Medulla oblongata (tissue), 1 donor: ENCODE results near the gene CEP83.

ENCODE experiments used
- DNase-seq: peaks from one replicate; pipeline ENCODE4 v3.0.0-alpha.2; 2015; ENCODE audit errors: extremely low spot score

Gene CEP83

DNA sequence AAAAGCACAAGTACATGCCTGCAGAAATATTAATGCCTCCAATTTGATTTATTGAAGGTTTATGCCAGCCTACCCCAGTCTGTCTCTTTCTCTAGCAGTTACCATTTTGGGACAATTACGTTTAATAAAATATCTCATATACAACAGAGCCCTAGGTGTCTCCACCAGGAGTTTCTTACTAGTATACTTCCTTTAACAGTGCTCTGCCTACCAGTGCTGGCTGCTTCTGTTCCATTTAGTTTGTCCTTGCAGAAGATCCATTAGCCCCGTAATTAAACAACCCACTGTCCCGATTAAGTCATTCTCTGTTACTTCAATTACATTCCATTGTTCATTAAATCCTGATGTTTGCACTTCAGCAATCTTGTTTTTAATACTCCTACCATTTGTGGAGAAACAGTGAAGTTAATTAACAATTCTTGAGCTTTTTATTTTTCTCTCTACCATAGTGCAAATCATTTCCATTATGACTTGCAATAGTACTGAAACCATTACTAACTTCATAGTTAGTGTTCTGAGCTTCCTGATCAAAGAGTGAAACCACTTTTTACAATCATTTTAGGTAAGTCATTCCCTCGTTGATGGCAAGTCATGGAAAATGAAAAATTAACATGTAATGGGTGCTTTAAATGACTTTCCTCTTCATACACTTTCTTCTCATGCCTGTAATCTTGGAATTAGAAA lies 190.2 kb downstream of the CEP83 start:
- no peak for DNase-seq

DNA sequence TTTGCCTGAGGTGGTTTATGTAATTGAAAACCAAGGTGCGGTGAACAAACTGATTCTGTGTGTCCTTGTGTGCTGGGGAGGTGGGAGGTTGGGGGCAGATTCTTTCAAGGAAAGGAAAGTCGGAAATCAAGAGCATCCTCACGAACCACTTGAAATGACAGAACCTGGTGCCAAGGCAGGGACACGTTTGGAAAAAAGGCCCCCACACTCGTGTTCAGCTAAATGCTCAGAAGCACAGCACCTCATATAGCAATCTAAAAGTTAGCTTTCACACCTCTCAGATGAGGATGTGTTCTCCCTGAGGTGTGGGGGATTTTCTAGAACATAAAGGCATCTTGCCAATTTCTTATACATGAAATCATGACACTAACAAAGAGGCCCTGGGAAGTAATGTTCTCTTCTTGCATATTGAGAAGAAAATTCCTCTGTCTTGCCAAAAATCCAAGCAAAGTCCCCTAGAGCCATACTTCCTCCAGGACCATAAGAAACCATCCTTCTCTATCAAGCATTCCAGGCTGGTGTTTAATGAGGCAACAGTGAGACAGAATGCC lies 191.7 kb downstream of the CEP83 start:
- no peak for DNase-seq

DNA sequence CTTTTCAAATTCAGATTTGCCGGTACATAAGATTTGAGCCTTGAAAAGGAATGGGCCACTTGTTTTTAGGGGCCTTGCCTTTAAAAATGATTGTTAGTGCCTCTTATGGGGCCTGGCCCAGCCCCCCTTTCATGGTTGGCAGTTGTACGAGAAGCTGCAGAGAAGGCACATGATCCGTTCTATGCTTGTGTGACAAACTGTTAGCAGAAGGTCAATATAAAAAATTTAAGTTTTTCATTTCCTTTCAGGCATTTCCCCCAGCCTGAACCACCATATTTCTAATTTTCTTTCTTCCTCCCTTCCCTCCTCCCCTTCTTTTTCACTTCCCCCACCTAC lies 192.2 kb downstream of the CEP83 start:
- no peak for DNase-seq

DNA sequence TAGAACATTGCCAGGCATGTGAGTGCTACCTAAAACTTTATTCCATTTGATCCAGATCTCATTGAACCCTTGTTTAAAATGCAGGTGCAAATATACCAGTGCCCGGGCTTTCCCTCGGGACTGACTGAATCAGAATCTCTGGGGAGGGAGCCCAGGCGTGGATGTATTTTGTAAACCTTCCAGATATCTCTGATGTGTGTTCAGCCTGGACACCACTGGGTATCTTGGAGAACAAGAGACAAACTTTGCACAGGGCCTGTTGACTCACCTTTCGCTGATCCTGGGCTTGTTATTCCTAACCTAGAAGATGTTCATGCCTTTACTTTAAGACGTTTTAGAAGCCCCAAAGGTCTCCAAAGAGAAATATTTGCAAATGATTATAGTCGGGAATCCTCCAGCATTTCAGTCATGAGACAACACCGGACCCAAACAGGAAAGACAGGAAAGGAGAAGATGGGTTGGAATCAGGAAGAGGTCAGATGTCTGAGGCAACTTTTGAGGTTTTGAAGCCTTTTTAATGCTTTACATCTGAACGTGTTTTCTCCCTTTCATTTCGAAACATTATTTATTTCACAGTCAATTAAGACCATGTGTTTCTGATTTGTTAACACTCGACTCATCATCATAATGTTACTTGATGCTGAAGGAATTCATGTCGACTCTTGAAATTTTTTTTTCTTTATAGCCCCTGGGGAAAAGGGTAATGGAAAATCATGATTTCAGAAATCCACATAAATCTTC lies 192.7 kb downstream of the CEP83 start:
- peak; percentile 48 for DNase-seq

DNA sequence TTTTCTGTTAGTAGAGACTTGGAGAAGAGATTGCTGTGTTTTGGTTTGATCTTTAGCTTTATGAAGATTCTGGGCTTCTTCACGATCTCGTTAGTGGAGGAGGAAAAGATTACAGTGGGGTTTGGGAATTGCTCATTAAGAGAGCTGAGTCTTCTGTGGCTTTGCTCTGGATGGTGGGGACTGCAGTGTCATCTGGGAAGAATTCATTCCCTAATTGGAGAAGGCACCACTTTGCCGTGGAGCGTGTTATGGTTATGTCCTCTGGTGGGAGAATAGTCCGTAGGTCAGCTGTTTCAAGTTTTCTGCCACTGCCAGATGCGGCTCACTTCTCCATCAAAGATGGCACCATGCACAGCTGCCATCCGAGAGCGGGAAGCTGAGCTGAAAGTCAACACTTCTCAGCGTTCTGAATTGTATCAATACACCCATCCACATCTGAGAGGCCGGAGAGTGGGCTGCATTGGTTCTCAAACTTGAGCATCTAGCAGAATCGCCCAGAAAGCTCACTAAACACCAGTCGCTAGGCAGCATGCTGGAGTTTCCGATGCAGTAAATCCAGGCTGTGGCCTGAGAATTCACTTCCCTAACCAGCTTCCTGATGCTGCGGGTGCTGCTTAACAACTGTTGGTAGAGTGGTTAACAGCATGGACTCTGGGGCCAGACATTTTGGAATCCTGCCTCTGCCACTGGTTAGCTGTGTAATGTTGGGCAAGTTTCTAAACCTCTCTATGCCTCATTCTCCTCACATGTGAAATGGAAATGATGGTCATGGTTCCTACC lies 193.5 kb downstream of the CEP83 start:
- no peak for DNase-seq

DNA sequence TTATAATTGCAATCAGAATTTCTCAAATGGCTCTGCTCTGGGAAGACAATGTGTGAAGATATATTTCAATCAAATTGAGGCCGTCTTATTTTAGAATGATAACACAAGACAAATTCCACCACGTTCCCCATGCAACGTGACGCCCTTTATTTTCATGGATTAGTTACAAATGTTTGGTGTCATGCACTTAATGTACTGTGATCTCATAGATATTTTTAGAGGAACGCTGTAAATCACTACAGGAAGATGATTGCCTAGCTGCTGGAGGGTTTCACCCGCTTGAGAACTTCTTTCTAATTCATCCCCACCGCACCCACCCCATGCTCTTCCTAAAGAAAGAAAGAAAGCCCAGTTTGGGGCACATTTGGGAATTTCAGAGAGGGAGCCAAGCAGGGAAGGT lies 194.1 kb downstream of the CEP83 start:
- DNase-seq, result no peak

DNA sequence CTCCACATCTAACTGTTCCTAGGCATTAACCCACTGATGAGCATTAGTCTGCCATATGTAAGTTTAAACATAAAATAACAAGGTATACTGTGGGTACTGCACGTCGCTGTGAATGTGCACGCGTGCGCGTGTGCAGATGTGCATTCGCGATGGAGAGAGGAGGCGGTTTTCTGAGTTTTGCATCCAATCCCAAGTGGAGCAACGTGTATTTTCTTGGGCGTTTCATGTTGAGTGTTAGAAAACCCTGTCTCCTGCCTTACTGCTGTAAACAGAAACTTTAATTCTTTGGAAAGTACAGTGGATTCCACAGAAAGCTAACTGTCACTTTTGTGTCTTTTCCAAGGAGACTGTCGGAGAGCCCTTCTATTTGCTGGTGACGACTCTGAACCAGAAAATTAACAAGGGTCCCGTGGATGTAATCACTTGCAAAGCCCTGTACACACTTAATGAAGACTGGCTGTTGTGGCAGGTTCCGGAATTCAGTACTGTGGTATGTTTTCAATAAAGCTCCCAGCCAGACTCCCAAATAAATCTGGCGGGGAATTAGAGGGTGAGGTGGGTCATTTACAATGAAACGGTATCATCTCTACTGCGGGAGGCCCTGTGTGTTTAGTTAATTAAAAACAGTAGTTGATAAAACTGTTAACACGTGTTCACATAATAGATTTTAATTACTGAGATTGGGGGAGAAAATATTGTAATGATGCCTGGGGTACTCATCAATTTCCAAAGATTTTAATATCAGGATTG lies 194.8 kb downstream of the CEP83 start:
- no peak for DNase-seq

DNA sequence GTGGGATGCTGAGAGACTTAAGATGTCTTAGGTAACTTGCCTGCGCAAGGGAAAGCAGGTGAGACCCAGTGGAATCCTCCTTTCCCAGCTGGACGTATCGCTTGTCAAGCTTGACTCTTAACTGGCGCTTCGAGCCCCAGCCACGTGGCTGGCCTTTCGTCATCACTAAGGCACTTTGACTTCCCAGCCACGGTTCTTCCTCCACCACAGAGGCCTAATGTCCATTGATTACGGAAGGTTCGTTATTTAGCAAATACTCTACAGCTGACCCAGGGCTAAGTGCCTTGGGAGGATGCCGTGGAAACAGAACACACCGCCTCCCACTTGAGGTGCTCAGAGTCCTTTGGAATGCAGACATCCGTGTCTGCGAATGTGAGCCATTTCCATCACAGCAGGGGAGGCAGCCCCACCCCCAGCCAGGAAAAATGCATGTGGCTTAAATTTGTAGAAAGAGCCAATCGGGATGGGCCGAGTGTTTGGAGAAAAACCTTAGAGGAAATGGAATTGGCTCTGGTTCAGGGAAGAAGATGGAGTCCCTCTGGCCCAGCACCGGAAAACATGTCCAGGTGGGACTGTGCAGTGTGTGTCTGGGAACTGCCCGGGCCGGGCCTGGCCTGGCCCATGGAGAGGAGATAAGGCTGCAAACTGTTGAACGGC lies 195.6 kb downstream of the CEP83 start:
- DNase-seq, result no peak

DNA sequence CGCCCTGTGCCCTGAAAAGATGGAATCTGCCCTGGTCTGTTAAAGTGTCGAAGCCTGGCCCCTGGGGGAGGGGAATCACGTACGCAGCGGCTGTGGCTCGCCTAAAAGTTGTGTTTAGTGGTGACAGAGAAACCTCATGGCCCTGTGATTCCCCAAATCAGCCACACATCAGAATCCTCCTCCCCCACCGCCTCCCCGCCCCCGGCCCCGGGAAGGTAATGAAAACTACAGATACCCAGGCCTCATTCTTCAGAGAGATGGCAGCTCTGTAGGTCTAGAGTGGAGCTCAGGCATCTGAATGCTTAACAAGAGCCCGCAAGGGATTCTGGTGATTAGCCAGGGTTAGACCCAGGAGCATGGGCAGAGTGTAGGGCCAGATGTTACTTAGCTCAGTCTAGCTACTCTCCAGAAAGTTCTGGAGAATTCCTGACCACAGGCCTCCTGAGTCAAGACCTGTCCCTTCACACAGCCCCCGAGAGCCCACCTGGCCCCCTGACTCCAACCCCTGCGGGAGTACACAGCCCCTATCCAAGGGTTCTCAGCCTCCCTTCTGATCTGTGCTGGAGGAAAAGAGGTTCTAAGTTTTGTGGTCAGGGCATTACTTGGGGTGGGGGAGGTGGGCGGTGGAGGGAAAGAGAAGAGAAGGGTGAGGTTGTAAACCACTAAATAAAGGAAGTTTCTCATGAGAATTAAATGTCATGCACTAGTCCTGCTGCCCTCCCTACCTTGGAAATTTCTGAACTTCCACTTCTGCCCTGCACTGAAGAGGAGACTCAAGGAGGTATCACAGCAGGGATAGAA lies 196.5 kb downstream of the CEP83 start:
- DNase-seq, result peak; percentile 46

DNA sequence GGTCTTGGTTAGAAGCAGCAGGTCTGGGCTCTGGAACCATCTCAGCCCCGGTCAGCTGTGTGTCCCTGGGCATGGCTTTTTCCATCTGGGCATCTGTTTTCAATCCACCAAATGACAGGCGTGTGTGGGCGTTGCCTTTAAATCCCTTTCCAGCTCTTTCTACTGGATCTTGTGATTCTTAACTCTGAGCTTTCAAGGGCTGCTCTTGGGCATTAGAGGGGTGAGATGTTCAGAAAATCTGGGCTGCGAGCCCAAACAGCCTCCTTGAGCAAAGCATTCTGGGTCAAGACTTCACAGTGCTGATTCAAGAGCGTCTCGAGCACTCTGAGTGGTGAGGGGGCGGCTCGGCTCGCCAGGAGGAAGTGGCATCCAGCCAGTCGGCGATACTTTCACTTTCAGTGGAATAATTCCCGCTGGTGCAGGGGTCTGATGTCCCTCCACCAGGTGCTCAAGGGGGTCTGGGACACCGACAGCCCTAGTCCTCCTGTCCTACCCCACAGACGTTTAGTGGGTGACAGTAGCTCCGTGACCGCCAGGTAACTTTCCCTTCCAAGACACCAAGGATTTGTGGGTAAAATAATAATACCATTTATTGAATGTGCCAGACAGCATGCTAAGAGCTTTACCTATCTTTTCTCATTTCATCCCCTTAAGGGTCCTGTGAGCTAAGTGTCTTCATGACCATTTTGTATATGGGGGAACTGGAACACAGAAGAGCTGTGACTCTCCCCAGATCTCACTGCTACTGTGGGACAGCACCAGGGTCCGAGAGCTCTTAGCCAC lies 197.2 kb downstream of the CEP83 start:
- peak; percentile 96 for DNase-seq

DNA sequence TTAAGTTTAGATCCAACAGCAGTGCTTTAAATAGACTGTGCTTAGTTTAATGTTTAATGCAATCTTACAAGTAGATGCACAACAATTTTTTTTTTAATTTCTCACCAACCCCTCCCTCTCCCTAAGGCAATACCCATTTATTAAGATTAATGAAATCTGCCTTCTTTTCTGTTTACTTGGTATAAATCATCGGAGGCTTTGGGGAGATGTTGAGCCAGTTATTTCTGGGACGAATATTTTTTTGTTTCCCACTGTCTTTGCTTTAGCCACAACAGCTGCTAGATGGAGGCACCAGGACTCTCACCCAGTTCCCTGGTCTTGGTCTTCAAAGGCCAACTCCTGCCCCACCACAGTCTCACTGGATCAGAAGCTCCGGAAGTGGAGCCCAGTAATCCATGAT lies 197.9 kb downstream of the CEP83 start:
- no peak for DNase-seq

DNA sequence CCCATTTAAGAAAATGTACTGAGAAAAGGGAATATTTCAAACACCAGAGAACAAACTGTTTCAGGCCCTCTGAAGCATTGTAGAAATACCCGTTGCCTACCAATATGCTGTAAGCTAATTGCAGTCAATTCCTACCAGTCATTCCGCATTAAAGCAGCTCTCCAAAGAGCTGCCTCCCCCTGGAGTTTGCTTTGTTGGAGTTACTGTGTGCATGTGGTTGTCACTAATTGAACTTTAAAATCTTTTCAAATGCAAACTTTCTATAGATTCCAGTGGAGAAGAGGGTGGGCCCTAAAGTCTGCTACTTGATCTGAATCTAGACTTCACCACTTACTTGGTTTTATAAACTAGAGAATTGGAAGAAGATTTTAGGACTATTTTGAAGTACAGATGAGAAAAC lies 198.5 kb downstream of the CEP83 start:
- DNase-seq, result no peak

DNA sequence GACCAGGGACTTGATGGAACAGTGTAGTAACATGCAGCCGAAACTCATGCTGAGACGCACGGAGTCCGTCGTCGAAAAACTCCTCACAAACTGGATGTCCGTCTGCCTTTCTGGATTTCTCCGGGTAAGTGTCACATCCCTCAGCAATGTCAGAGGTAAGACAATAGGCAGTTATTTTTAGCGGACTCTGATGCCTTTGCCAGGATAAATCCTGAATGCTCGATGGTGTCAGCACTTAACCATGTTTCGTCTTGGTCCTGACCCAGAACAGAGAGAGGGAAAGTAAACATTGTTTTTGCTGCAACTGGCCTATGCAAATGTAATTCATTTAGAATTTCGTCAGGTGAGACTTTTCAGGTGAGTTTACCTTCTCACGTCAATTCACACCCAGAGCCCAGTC lies 198.9 kb downstream of the CEP83 start:
- no peak for DNase-seq

DNA sequence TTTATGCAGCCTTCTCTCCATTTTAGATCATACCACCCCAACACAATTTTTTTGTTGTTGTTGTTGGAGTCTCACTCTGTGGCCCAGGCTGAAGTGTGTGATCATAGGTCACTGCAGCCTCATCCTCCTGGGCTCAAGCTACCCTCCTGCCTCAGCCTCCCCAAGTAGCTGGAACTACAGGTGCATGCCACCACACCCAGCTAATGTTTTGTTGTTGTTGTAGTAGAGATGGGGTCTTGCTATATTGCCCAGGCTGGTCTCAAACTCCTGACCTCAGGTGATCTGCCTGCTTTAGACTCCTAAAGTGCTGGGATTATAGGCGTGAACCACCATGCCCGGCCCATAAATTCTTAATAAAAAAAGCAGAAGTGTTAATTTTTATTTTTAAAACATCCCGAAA lies 199.7 kb downstream of the CEP83 start:
- no peak for DNase-seq

DNA sequence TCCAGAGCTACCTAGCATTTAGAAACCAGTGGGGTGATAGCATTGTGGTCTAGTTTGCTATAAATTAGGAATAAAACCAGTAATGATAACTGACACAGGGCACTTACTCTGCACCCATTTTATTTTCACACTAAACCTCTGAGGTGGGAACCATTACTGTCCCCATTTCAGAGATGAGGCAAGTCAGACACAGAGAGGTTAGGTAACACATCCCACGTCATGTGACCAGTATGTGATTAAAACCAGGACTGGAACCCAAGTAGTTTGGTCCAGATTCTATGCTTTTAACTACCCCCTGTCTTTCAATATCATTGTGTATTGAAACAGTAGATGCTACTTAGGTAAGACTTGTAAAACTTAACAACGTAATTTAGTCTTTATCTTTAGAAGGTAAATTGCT lies 201.1 kb downstream of the CEP83 start:
- no peak for DNase-seq
